ENCODE results near the gene NHSL1. TPM values are rescaled to one million over a fixed set of nuclear protein-coding genes. Genes with fewer than 3 reads are reported as not detected.

NHSL1 gene
- total RNA-seq, 2 donors from 2014 or later = 2.1 to 10.7 TPM

DNA sequence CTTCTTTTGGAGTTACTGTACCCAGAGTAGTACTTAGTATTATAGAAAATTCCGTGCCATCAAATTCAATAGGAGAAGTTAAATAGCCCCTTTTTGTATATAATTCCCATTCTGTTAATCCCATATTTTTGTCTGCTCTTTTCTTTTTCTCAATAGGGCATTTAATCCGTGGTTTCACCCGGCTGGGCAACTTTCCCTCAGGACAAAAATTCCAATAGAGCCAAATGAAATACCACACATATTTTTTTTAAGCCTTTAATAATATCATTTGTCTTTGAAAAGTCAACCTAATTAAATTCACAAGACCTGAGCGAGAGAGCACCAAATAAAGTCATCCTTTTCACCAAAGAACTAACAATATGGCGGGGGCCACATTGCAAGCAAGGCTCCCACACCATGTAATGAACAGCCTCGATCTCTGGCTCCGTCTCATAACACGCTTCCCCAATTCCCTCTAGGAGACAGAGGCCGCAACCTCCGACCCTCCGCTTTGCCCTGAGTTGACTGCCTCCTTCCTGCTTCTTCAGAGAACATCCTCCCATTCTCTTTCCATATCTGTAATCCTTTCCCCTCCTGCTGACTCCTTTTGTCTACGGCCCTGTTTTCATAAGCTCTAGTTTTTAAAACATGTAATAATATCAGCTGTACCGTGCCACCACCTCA, 13.6 kb downstream of the NHSL1 start:
- Histone ChIP-seq H3K4me1 (replicated peaks) (no peaks in the 10 kb centered on the region), H3K27ac (no peak overlapping the region), H3K36me3 (no peaks in the 10 kb centered on the region), H3K27me3 (replicated peaks; ENCODE audit: insufficient read depth) (no peaks in the 10 kb centered on the region), H3K9me3 (no peaks in the 10 kb centered on the region), H3K4me3 (no peak overlapping the region)
- TF ChIP-seq POLR2A (IDR thresholded peaks at IDR 0.05) = no peak
- TF ChIP-seq, protein P1, sequence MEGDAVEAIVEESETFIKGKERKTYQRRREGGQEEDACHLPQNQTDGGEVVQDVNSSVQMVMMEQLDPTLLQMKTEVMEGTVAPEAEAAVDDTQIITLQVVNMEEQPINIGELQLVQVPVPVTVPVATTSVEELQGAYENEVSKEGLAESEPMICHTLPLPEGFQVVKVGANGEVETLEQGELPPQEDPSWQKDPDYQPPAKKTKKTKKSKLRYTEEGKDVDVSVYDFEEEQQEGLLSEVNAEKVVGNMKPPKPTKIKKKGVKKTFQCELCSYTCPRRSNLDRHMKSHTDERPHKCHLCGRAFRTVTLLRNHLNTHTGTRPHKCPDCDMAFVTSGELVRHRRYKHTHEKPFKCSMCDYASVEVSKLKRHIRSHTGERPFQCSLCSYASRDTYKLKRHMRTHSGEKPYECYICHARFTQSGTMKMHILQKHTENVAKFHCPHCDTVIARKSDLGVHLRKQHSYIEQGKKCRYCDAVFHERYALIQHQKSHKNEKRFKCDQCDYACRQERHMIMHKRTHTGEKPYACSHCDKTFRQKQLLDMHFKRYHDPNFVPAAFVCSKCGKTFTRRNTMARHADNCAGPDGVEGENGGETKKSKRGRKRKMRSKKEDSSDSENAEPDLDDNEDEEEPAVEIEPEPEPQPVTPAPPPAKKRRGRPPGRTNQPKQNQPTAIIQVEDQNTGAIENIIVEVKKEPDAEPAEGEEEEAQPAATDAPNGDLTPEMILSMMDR (IDR thresholded peaks at IDR 0.05) = no peak
- TF ChIP-seq POLR2AphosphoS5 (IDR thresholded peaks at IDR 0.05) = no peak
- 76% methylated on average over 13 of the region's 13 CpGs for WGBS
- no peak for DNase-seq (ENCODE audit: low spot score)
- intact Hi-C loops (cut with DNase I) = no loop called here

DNA sequence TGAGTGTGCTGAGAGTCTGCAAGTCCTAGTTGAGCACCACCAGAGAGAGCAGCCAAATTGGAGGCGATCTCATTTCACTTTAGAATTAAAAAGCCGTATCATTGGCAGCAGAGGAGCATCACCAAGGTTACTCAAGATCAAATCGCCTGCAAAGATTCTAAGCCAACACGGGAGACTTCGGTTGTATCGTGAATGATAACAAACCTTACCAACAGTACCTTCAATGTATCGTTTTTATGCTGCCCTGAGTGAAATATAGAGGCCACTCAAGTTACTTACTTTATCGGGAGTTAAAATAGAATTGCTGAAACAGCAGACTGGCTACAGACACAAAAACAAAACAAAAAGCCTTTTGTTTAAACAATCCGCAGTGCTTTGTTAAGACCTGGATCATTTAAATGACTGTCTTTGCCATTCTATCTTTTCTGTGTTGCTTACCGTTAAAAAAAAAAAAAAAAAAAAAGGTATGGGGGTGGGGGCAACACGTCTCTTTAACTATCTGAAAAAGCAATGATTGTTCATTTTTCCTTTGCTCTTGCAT, 14.2 kb downstream of the NHSL1 start:
- DNase-seq (ENCODE audit: low spot score) = no peak
- Histone ChIP-seq H3K9me3 (no peaks in the 10 kb centered on the region), H3K4me1 (replicated peaks) (no peaks in the 10 kb centered on the region), H3K4me3 (no peak overlapping the region), H3K27ac (no peak overlapping the region), H3K36me3 (no peaks in the 10 kb centered on the region), H3K27me3 (replicated peaks; ENCODE audit: insufficient read depth) (no peaks in the 10 kb centered on the region)
- 9% methylated on average over 11 of the region's 11 CpGs for WGBS
- no peak for TF ChIP-seq POLR2AphosphoS5 (IDR thresholded peaks at IDR 0.05)
- no peak for TF ChIP-seq POLR2A (IDR thresholded peaks at IDR 0.05)
- TF ChIP-seq, protein P1 (IDR thresholded peaks at IDR 0.05) = no peak
- intact Hi-C loops (cut with DNase I) = no loop called here

DNA sequence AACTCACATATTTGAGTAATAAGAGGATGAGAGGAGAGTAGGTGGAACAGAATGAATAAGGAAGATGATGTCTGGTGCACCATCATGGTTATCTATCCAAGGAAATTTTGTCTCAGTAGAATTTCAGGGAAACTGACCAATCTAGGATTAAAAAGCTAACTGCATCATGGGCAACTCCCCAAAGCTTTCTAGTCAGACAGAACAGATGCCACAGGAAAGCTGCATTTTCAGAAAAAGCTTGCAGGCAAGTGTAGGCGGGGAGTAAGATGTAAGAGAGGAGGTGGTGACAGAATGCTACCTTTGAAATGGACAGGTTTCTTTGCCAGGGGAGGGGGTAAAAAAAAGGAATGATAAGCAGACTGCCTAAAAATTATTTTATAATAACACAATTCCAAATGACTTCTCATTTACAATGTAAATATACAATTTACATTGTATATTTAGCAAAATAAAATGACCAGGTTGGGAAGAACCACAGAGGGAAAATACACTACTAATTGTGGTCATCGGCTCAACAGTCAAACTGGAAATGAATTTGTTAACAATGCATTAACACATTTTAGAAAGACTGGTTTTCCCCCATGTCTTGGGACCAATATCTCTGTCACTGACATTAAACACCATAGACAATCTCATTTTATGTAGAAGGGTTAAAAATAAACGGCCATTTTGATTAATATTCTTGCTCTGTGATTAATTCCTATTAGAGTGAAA, 15.1 kb downstream of the NHSL1 start:
- TF ChIP-seq POLR2A (IDR thresholded peaks at IDR 0.05) = no peak
- TF ChIP-seq, protein P1 (IDR thresholded peaks at IDR 0.05) = no peak
- no peak for TF ChIP-seq POLR2AphosphoS5 (IDR thresholded peaks at IDR 0.05)
- Histone ChIP-seq H3K27me3 (replicated peaks; ENCODE audit: insufficient read depth) (no peaks in the 10 kb centered on the region), H3K36me3 (no peaks in the 10 kb centered on the region), H3K4me1 (replicated peaks) (no peaks in the 10 kb centered on the region), H3K4me3 (no peak overlapping the region), H3K9me3 (no peaks in the 10 kb centered on the region), H3K27ac (no peak overlapping the region)
- intact Hi-C loops (cut with DNase I) = no loop called here
- no peak for DNase-seq (ENCODE audit: low spot score)
- 88% methylated on average over 3 of the region's 3 CpGs for WGBS

DNA sequence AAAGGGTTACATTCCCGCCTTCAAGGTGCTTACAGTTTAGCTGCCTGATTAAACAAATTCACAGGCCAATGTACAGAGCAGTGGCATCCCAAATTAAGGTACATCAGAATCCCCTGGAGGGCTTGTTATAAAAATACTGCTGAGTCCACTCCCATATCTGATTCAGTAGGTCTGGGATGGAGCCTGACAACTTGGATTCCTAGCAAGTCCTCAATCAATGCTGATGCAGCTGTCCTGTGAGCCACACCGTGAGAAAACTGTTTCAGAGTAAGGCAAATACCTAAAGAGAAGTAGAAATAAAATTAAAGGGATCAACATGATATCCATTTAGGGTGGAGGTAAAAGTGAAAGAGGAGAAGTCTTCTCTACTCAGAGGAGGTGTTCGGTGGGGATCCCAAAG, 16.5 kb downstream of the NHSL1 start:
- Histone ChIP-seq H3K4me3 (no peak overlapping the region), H3K9me3 (no peaks in the 10 kb centered on the region), H3K36me3 (no peaks in the 10 kb centered on the region), H3K4me1 (replicated peaks) (peaks cover 3% of the 10 kb centered on the region), H3K27me3 (replicated peaks; ENCODE audit: insufficient read depth) (no peaks in the 10 kb centered on the region), H3K27ac (no peak overlapping the region)
- 97% methylated on average over 3 of the region's 3 CpGs for WGBS
- no peak for DNase-seq (ENCODE audit: low spot score)
- intact Hi-C loops (cut with DNase I) = no loop called here
- TF ChIP-seq, protein P1 (IDR thresholded peaks at IDR 0.05) = no peak
- no peak for TF ChIP-seq POLR2A (IDR thresholded peaks at IDR 0.05)
- TF ChIP-seq POLR2AphosphoS5 (IDR thresholded peaks at IDR 0.05) = no peak

All from prostate gland (tissue), 2 donors.